Prostate gland (tissue), 2 donors: Measurements from ENCODE around the gene SNUPN.

Experiments used
- CTCF ChIP-seq, 4 experiments: fragments of 200-600 bp in 2 of 4; fragments of 450-650 bp in 2 of 4; sonication (generic) in 2 of 4; IDR thresholded peaks; 1 replicate in 3 of 4; 2 replicates in 1 of 4; pipeline ENCODE4 v1.5.1; 2016 to 2019; ENCODE audit warnings: antibody characterized with exemption in 4 of 4, mild to moderate bottlenecking in 2 of 4, moderate library complexity in 2 of 4
- POLR2A ChIP-seq: fragments of 450-650 bp; IDR thresholded peaks from one replicate; pipeline ENCODE4 v1.6.1; 2016; ENCODE audit warnings: antibody characterized with exemption, mild to moderate bottlenecking
- POLR2AphosphoS5 ChIP-seq: sonication (generic); formaldehyde crosslinking; IDR thresholded peaks from one replicate; pipeline ENCODE4 v1.6.1; 2017; ENCODE audit warnings: antibody characterized with exemption

GRCh38 chr15:75636026-75636425 is 10.5 kb upstream of the SNUPN start:
- no peak for TF ChIP-seq CTCF (IDR thresholded peaks at IDR 0.05)
- TF ChIP-seq POLR2AphosphoS5: no peak
- TF ChIP-seq POLR2A: no peak
